ENCODE measurements around the gene NCR3LG1.

Gene NCR3LG1

DNA sequence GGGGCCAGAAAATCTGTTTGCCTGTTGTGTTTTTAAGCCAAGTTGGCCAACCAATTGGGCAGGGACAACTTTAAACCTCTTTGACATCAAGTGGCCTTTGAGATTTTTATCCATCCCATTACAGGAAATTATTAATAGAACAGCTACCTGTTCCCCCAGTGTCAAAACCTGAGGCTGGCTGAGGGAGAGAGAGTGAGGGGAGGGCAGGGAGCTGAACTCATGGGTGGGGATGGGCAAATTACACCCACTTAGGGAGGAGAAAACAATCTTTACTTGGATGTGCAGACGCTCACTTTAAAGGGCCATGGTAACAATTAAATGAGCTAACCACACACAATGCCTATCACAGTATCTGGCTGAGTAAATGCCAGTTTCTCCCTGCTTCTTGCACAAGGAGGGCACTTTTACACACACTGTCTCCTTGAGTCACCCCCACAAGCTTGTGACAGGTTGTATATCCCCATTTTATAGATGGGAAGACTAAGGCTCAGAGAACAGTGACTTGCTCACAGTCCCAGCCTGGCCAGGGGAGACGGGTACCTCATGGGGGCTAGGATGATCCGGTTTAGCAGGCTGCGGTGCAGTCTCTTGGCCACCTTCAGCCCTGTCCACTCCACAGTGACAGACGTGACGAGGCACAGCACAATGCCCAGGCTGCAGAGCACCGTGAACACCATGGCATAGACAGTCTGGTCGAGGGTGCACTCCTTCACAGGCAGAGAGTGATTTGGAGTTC is 54.6 kb downstream of the NCR3LG1 start:
- Histone ChIP-seq H3K27me3 (ENCODE audit: insufficient read depth, low read depth, severe bottlenecking) (no peaks in the 10 kb centered on the region), H3K4me3 (ENCODE audit: low read depth, low read length) (no peak overlapping the region), H3K9me3 (ENCODE audit: severe bottlenecking) (no peaks in the 10 kb centered on the region), H3K27ac (no peak overlapping the region), H3K36me3 (peaks cover 4% of the 10 kb centered on the region)
- TF ChIP-seq CTCF (IDR thresholded peaks at IDR 0.05; ENCODE audit: low read depth, low read length), result no peak
- DNase-seq, result no peak

DNA sequence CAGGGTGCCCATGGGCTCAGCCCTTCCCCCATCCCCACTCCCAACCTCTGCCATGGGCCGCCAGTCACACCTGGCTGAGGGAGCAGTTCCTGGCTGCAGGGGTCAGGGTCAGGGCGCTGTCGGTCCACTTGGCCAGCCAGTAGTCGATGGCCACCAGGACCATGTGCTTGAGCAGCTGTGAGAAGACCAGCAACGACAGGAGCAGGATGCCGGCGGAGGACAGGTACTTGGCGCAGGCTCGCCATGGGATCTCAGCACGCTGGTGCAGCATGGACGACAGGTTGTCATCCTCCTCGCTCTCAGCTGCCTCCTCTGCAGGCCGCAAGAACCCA is 55.2 kb downstream of the NCR3LG1 start:
- no peak for TF ChIP-seq CTCF (IDR thresholded peaks at IDR 0.05; ENCODE audit: low read depth, low read length)
- no peaks in the 10 kb centered on the region for H3K9me3 ChIP-seq (ENCODE audit: severe bottlenecking)

DNA sequence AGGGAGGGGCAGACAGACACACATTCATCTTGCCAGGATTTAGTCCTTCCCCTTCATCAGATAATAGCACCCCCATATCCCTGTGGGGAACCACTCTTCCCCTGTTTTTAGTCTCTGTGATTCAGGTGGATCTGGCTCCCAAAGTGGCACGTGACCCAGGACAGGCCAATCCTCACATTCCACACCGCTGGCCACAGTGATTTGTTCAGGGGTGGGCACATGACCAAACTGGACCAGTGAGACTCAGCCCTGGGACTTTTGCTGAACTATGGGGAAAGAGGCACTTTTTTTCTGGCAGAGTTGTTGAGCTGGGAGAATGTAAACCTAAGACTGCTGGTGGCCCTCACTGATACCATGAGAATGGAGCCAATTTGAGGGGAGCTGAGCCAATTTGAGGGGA is 56.0 kb downstream of the NCR3LG1 start:
- Histone ChIP-seq H3K27me3 (ENCODE audit: insufficient read depth, low read depth, severe bottlenecking) (no peaks in the 10 kb centered on the region), H3K36me3 (peaks cover 4% of the 10 kb centered on the region), H3K27ac (no peak overlapping the region), H3K4me3 (ENCODE audit: low read depth, low read length) (no peak overlapping the region), H3K9me3 (ENCODE audit: severe bottlenecking) (no peaks in the 10 kb centered on the region)
- no peak for DNase-seq
- no peak for TF ChIP-seq CTCF (IDR thresholded peaks at IDR 0.05; ENCODE audit: low read depth, low read length)

More for the DNA sequence above, 55.2 kb downstream of the NCR3LG1 start:
- Histone ChIP-seq H3K27ac (no peak overlapping the region), H3K4me3 (ENCODE audit: low read depth, low read length) (no peak overlapping the region), H3K36me3 (peaks cover 4% of the 10 kb centered on the region), H3K27me3 (ENCODE audit: insufficient read depth, low read depth, severe bottlenecking) (no peaks in the 10 kb centered on the region)
- DNase-seq, result no peak

DNA sequence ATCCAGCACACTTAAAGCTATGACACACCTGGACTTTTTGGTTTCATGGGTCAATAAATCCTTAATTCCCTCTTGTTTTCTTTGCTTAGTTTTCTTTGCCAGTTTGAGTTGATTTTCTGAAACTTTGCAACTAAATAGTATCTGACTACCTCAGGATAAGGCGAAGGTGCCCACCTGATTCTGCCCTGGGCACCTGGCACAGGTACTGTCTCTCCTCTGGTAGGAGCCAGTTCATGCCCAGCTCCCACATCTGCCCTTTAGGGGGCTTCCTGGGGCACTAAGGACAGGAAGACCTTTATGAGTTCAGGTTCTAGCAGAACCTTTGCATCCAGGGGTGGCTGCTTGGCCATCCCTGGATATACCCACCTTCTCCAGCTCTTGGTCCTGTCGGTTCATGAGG is 56.4 kb downstream of the NCR3LG1 start:
- DNase-seq, result no peak
- H3K27ac ChIP-seq, result no peak overlapping the region

DNA sequence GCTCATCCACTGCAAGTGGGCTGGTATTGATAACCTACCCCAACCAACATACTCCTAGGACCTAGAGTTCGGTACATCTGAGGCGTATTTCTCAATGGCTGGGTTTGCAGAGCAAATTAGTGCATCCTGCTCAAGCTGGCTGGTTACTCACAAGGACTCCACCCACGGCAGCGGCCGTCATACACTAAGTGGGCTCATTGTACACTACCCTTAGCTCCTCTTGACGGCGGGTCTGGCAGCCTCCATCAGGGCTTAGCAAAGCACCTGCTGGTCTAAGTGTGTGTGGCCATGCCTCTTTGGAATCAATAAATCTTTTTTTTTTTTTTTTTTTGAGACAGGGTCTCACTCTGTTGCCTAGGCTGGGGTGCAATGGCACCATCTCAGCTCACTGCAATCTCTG is 57.0 kb downstream of the NCR3LG1 start:
- no peak overlapping the region for H3K27ac ChIP-seq
- no peak for TF ChIP-seq CTCF (IDR thresholded peaks at IDR 0.05; ENCODE audit: low read depth, low read length)
- DNase-seq, result no peak
- H3K9me3 ChIP-seq (ENCODE audit: severe bottlenecking), result no peaks in the 10 kb centered on the region
- H3K27me3 ChIP-seq (ENCODE audit: insufficient read depth, low read depth, severe bottlenecking), result no peaks in the 10 kb centered on the region
- H3K36me3 ChIP-seq, result peaks cover 4% of the 10 kb centered on the region
- no peak overlapping the region for H3K4me3 ChIP-seq (ENCODE audit: low read depth, low read length)

More for the DNA sequence above, 56.4 kb downstream of the NCR3LG1 start:
- Histone ChIP-seq H3K36me3 (peaks cover 4% of the 10 kb centered on the region), H3K27me3 (ENCODE audit: insufficient read depth, low read depth, severe bottlenecking) (no peaks in the 10 kb centered on the region), H3K9me3 (ENCODE audit: severe bottlenecking) (no peaks in the 10 kb centered on the region), H3K4me3 (ENCODE audit: low read depth, low read length) (no peak overlapping the region)
- TF ChIP-seq CTCF (IDR thresholded peaks at IDR 0.05; ENCODE audit: low read depth, low read length), result no peak

Data from WERI-Rb-1 (cell line).